Mucosa of rectum (tissue), 2 donors: ENCODE results near the gene ACSL3.

ENCODE experiments used
- H3K27ac ChIP-seq, 2 donors: one replicate each; pipeline ENCODE4 v1.7.0; 2013; ENCODE audit warnings: inconsistent platforms in 2 of 2, low read depth in 2 of 2, low read length in 2 of 2
- H3K27me3 ChIP-seq, 2 donors: one replicate each; pipeline ENCODE4 v1.7.0; 2013; ENCODE audit warnings: low read length in 2 of 2; ENCODE audit not compliant: control insufficient read depth in 2 of 2, insufficient read depth in 2 of 2
- H3K36me3 ChIP-seq, 2 donors: one replicate each; pipeline ENCODE4 v1.7.0; 2013; ENCODE audit warnings: low read length in 2 of 2; ENCODE audit not compliant: control insufficient read depth in 2 of 2, insufficient read depth in 2 of 2
- H3K4me1 ChIP-seq, 2 donors: one replicate each; pipeline ENCODE4 v1.7.0; 2013; ENCODE audit warnings: low read length in 2 of 2, mild to moderate bottlenecking in 1 of 2; ENCODE audit not compliant: control insufficient read depth in 2 of 2, insufficient read depth in 2 of 2
- H3K4me3 ChIP-seq, 2 donors: one replicate each; pipeline ENCODE4 v1.7.0; 2013; ENCODE audit warnings: low read length in 2 of 2
- H3K9ac ChIP-seq, 2 donors: one replicate each; pipeline ENCODE4 v1.7.0; 2013; ENCODE audit warnings: low read length in 2 of 2, low read depth in 1 of 2, mild to moderate bottlenecking in 1 of 2
- H3K9me3 ChIP-seq, 2 donors: one replicate each; pipeline ENCODE4 v1.7.0; 2013; ENCODE audit warnings: low read length in 2 of 2; ENCODE audit not compliant: control insufficient read depth in 2 of 2
- donor health status: healthy.
- donor health status: Normal muscosa, but diverticular disease.

The ACSL3 gene

DNA sequence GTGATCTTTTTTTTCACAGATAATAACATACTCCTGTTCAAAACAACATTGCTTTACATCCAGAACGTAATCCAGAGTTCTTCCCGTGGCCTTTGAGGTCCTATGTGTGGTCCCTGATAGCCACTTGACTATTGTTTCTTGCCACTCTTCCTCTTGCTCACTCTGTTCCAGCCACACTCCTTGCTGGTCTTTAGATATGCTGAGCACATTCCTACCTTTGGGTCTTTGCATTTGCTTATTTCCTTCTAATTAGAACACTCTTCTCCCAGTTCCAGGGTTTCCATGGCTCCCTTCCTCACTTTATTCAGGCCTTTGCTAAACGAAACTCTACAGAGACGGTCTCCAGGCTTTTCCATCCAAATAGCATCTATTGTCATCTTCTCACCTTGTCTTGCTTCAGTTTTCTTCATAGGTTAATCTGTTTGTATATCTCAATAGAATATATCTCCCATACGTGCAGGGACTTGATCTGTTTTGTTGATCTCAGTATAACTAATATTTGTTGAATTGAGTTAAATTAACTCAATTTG lies 59.9 kb downstream of the ACSL3 start:
- Histone ChIP-seq H3K4me1 (no peaks in the 10 kb centered on the region), H3K36me3 (peaks cover 45 to 58% of the 10 kb centered on the region in 2 donors)

DNA sequence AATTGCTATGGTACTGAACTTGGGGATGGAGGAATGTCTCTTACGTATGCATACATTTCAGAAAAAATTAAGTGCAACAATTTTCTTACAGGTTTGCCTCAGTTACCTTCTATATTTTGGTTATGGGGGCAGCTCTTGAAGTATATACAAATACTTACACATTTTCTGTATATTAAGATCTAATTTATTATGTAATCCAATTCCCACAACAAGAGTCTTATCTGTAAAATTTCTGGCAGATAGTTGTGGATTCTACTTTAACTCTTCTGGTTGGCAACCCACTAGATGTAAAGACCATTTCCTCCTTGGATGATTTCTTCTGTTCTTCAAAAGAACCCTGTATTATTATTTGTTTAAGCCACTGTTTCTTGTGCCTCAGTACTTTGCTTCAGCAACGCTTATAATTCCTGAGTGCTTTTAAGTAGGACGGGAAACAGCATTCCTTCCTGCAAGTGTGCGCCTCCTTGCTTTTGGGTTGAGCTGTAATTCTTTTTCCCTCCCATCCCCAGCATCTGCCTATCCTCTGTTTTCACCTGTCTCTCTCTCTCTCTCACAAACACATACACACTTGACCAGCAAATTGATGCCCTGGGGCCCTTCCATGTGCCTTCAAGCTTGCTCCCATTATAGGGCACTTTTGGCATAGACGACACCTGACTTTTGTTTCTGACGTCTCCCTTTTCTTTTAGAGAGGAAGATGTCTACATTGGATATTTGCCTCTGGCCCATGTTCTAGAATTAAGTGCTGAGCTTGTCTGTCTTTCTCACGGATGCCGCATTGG lies 61.4 kb downstream of the ACSL3 start:
- Histone ChIP-seq H3K27ac (no peak overlapping the region), H3K27me3 (no peaks in the 10 kb centered on the region), H3K4me3 (no peak overlapping the region), H3K4me1 (no peaks in the 10 kb centered on the region), H3K9ac (no peak overlapping the region), H3K36me3 (peaks cover 49 to 53% of the 10 kb centered on the region in 2 donors), H3K9me3 (no peaks in the 10 kb centered on the region)

More for the DNA sequence above, 59.9 kb downstream of the ACSL3 start:
- no peaks in the 10 kb centered on the region for H3K27me3 ChIP-seq
- H3K4me3 ChIP-seq, result no peak overlapping the region
- no peak overlapping the region for H3K27ac ChIP-seq
- no peak overlapping the region for H3K9ac ChIP-seq
- H3K9me3 ChIP-seq, result no peaks in the 10 kb centered on the region

DNA sequence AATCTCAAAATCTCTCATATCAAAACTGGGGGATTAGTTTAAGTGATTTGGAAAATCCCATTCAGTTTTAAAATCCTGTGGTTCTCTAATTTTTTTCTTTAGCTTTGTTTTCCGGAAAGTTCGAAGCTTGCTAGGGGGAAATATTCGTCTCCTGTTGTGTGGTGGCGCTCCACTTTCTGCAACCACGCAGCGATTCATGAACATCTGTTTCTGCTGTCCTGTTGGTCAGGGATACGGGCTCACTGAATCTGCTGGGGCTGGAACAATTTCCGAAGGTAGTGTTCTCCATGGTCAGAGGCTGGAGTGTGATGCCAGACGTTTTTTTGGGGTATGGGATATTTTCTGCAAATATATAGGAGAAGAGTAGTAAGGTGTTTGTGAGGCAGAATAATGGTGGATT lies 66.1 kb downstream of the ACSL3 start:
- Histone ChIP-seq H3K27me3 (no peaks in the 10 kb centered on the region), H3K9ac (no peak overlapping the region), H3K4me3 (no peak overlapping the region), H3K4me1 (no peaks in the 10 kb centered on the region), H3K36me3 (peaks cover 32 to 37% of the 10 kb centered on the region in 2 donors), H3K9me3 (no peaks in the 10 kb centered on the region), H3K27ac (no peak overlapping the region)

DNA sequence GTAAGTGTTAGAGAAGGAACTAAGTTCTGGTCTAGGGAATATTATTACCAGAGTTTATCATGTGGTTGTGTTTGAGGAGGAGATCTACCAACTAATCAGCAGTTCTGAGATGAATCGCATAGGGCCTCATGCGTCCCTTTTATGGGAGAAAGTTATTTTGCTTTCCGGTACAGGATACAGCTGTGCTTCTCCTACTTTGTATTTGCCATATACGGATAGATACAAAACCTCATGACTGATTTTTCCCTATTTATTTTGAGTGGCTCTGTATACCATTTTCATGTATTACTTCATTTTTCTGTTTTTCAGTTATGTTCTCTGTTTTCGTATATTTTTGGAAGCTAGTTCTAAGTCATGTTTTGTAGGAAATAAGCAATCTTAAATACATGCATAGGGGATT lies 66.8 kb downstream of the ACSL3 start:
- no peaks in the 10 kb centered on the region for H3K27me3 ChIP-seq
- no peaks in the 10 kb centered on the region for H3K4me1 ChIP-seq
- no peak overlapping the region for H3K9ac ChIP-seq
- H3K9me3 ChIP-seq, result no peaks in the 10 kb centered on the region
- no peak overlapping the region for H3K27ac ChIP-seq
- H3K4me3 ChIP-seq, result no peak overlapping the region
- peaks cover 28 to 31% of the 10 kb centered on the region in 2 donors for H3K36me3 ChIP-seq

DNA sequence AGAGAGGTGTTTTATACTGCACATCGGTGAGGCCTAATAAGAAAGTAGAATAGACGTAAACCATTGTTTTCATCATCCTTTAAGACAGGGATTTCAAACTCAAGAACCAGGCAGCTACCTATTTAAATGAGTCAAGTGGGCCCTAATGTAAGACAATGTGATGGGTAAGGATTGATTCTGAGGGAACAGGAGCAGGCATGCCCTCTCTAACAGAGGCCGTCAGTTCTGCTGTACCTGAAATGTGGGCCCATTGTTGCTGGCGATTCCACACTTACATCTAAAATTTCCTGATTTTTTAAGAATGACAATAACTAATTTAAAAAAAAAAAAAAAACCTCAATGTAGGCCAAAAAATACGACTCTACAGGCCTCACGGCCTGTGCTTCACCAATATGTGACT lies 67.5 kb downstream of the ACSL3 start:
- no peak overlapping the region for H3K9ac ChIP-seq
- H3K36me3 ChIP-seq, result peaks cover 28% of the 10 kb centered on the region in 2 donors
- H3K27me3 ChIP-seq, result no peaks in the 10 kb centered on the region
- no peak overlapping the region for H3K4me3 ChIP-seq
- H3K27ac ChIP-seq, result no peak overlapping the region
- H3K9me3 ChIP-seq, result no peaks in the 10 kb centered on the region
- no peaks in the 10 kb centered on the region for H3K4me1 ChIP-seq

DNA sequence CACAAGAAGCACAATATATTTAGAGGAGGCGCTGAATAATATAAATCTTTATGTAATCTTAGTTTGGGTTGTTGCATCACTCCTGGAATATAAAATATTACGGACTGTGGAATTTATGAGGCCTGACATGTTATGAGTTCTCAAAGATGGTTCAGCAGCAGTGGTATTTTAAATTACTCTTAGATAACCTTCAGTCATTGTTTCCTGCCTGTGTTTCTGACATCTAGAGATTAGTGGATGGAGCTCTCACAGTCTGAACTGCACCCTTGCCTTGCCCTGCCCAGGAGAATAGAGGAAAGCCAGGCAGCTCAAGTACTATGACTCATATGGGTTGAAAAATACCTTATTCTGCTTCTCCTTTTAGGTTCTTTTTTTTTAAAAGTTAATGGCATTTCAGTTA lies 70.0 kb downstream of the ACSL3 start:
- Histone ChIP-seq H3K36me3 (peaks cover 39% of the 10 kb centered on the region in 2 donors), H3K9me3 (no peaks in the 10 kb centered on the region), H3K9ac (no peak overlapping the region), H3K27ac (no peak overlapping the region), H3K27me3 (no peaks in the 10 kb centered on the region), H3K4me1 (no peaks in the 10 kb centered on the region), H3K4me3 (no peak overlapping the region)

DNA sequence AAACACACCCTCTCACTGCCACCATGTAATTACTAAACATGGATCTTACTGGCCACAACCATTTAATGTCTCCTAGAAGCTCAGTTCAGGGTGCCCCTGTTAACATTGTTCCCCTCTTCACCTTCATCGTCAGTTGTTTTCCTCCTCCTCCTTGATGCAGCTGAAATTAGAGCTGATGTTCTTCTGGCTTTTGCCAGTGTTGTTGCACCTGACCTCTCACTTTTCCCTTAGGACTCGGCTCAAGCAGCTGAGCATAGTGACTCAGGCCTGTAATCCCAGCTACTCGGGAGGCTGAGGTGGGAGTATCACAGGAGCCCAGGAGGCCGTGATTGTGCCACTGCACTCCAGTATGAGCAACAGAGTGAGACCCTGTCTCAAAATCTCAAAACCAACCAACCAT lies 70.8 kb downstream of the ACSL3 start:
- H3K27me3 ChIP-seq, result no peaks in the 10 kb centered on the region
- no peaks in the 10 kb centered on the region for H3K4me1 ChIP-seq
- no peak overlapping the region for H3K4me3 ChIP-seq
- H3K9me3 ChIP-seq, result no peaks in the 10 kb centered on the region
- peaks cover 40 to 41% of the 10 kb centered on the region in 2 donors for H3K36me3 ChIP-seq
- no peak overlapping the region for H3K27ac ChIP-seq
- no peak overlapping the region for H3K9ac ChIP-seq

DNA sequence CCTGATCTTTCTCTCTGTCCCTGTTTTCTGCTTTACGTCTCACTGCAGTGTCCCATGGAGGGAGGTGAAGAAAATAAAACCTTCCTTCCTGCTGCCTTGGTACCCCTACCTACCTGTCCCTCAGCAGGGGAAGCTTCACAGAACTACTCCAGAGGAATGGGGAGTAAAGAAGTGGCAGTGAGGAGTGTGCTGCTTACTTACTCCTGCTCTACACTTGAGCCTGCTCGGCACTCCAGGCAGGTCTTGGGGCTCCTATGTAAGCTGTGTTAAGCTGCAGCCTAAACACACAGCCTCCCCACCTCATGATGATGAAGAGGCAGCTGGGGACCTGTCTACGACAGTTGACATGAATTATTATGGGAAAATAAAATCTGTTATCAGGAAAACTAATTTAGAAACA lies 72.6 kb downstream of the ACSL3 start:
- Histone ChIP-seq H3K9me3 (no peaks in the 10 kb centered on the region), H3K27ac (no peak overlapping the region), H3K9ac (no peak overlapping the region), H3K36me3 (peaks cover 37 to 47% of the 10 kb centered on the region in 2 donors), H3K4me1 (no peaks in the 10 kb centered on the region), H3K27me3 (no peaks in the 10 kb centered on the region), H3K4me3 (no peak overlapping the region)

DNA sequence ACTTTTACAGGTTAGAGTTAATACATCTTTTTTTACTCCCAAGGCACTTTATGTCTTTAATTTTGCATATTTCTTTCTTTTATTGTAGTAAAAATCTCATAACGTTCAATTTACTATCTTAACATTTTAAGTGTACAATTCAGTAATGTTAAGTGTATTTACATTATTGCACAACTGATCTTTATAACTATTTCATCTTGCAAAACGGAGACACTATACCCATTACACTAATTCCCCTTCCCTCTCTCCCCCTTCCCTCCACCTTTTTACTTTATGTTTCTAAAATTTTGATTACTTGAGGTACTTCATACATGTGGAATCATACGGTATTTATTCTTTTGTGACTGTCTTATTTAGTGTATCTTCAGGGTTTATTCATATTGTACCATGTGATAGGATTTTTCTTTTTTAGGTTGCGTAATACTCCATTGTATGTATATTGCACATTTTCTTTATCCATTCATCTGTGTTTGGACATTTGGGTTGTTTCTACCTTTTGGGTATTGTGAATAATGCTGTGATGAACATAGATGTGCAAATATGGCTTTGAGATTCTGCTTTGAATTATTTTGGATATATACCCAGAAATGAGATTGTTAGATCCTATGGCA lies 75.0 kb downstream of the ACSL3 start:
- no peak overlapping the region for H3K4me3 ChIP-seq
- H3K27ac ChIP-seq, result no peak overlapping the region
- peaks cover 40 to 47% of the 10 kb centered on the region in 2 donors for H3K36me3 ChIP-seq
- H3K9ac ChIP-seq, result no peak overlapping the region
- no peaks in the 10 kb centered on the region for H3K9me3 ChIP-seq
- no peaks in the 10 kb centered on the region for H3K4me1 ChIP-seq
- H3K27me3 ChIP-seq, result no peaks in the 10 kb centered on the region

DNA sequence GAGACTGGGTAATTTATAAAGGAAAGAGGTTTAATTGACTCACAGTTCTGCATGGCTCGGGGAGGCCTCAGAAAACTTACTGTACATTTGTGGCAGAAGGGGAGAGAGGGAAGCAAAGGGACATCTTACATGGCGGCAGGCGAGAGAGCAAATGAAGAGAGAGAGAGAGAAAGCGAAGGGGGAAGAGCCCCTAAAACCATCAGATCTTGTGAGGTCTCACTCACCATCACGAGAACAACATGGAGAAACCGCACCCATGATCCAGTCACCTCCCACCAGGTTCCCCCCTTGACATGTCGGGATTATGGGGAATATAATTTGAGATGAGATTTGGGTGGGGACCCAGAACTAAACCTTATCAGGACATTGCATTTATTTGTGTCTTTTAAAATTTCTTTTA lies 75.9 kb downstream of the ACSL3 start:
- H3K36me3 ChIP-seq, result peaks cover 33 to 46% of the 10 kb centered on the region in 2 donors
- H3K4me1 ChIP-seq, result no peaks in the 10 kb centered on the region
- H3K4me3 ChIP-seq, result no peak overlapping the region
- H3K9me3 ChIP-seq, result no peaks in the 10 kb centered on the region
- H3K27me3 ChIP-seq, result no peaks in the 10 kb centered on the region
- no peak overlapping the region for H3K9ac ChIP-seq
- H3K27ac ChIP-seq, result no peak overlapping the region
